T-helper 22 cell (primary cell): Measurements from ENCODE around the gene A2M.
"Not testable (repeated sequence)": the region's sequence is repeated elsewhere in the genome, so short reads cannot be mapped to it uniquely, and the experiment has no call there.

Source experiments
- DNase-seq: peaks from one replicate; pipeline ENCODE4 v3.0.0-alpha.2; 2020; ENCODE audit warnings: low read depth

The A2M gene

GRCh38 chr12:9115731-9116559, at the start of gene A2M:
A2M (minus strand) TSS chr12:9115919; CDS start chr12:9115849, 70 bp downstream.
- no peak for DNase-seq

- DNase-seq = no peak
These were observed 47.7 kb upstream of the A2M start for GRCh38 chr12:9163392-9163791.

GRCh38 chr12:9156119-9156518, 40.4 kb upstream of the A2M start:
- DNase-seq = no peak

- DNase-seq = no peak
These were observed 33.7 kb upstream of the A2M start for GRCh38 chr12:9149372-9149771.

- DNase-seq = no peak
These were observed 33.2 kb upstream of the A2M start for GRCh38 chr12:9148926-9149325.

- DNase-seq = no peak
These were observed 31.7 kb upstream of the A2M start for GRCh38 chr12:9147461-9147860.

GRCh38 chr12:9144730-9145106, 29.0 kb upstream of the A2M start:
- DNase-seq = no peak

GRCh38 chr12:9143929-9144729, 28.4 kb upstream of the A2M start:
- no peak for DNase-seq

GRCh38 chr12:9143137-9143536, 27.4 kb upstream of the A2M start:
- DNase-seq = no peak

GRCh38 chr12:9139588-9140290, 24.0 kb upstream of the A2M start:
- DNase-seq = not testable (repeated sequence)

GRCh38 chr12:9135903-9136310, 20.2 kb upstream of the A2M start:
- no peak for DNase-seq

- no peak for DNase-seq
These were observed 19.4 kb upstream of the A2M start for GRCh38 chr12:9134981-9135628.

- no peak for DNase-seq
These were observed 17.6 kb upstream of the A2M start for GRCh38 chr12:9133216-9133916.

GRCh38 chr12:9132008-9132535, 16.4 kb upstream of the A2M start:
- no peak for DNase-seq

GRCh38 chr12:9130244-9130643, 14.5 kb upstream of the A2M start:
- DNase-seq = no peak

- DNase-seq = no peak
These were observed 12.4 kb upstream of the A2M start for GRCh38 chr12:9127936-9128663.

GRCh38 chr12:9127484-9127883, 11.8 kb upstream of the A2M start:
- no peak for DNase-seq

GRCh38 chr12:9124383-9125031, 8.8 kb upstream of the A2M start:
- DNase-seq = no peak

- no peak for DNase-seq
These were observed 8.2 kb upstream of the A2M start for GRCh38 chr12:9123781-9124382.
